ENCODE data around the gene SPC24.

GRCh38 chr19:11111771-11112144 lies 43.8 kb downstream of the SPC24 start:
- TF ChIP-seq CTCF (IDR thresholded peaks at IDR 0.05): no peak
- no peak; the same call in 1 of the 2 replicates for TF ChIP-seq POLR2AphosphoS5 (IDR thresholded peaks at IDR 0.05; ENCODE audit: low read depth, low read length)
- TF ChIP-seq REST (IDR thresholded peaks at IDR 0.05; ENCODE audit: insufficient read depth in 1 of 2, low read depth in 2 of 2, low read length in 1 of 2): no peak
- TF ChIP-seq SIN3A (IDR thresholded peaks at IDR 0.05; ENCODE audit: borderline replicate concordance, insufficient read depth, low read depth, low read length): no peak

All from Panc1 (cell line).